Sigmoid colon (tissue), 4 donors: ENCODE measurements around the gene MGST3.

ENCODE experiments used
- POLR2A ChIP-seq, 2 donors: fragments of 450-650 bp; IDR thresholded peaks; one replicate each; pipeline ENCODE4 v1.6.1; 2016; ENCODE audit warnings: antibody characterized with exemption in 2 of 2, mild to moderate bottlenecking in 2 of 2, moderate library complexity in 2 of 2
- POLR2AphosphoS5 ChIP-seq, 4 donors: sonication (generic); formaldehyde crosslinking; IDR thresholded peaks; one replicate each; pipeline ENCODE4 v1.6.1; 2017; ENCODE audit warnings: antibody characterized with exemption in 4 of 4
- TF ChIP-seq, protein P1 (sequence below), 4 experiments: fragments of 450-650 bp in 3 of 4; fragments of 200-600 bp in 1 of 4; IDR thresholded peaks; one replicate each; pipeline ENCODE4 v1.5.1; 2016 to 2019; ENCODE audit warnings: antibody characterized with exemption in 4 of 4, mild to moderate bottlenecking in 3 of 4, moderate library complexity in 2 of 4

DNA sequence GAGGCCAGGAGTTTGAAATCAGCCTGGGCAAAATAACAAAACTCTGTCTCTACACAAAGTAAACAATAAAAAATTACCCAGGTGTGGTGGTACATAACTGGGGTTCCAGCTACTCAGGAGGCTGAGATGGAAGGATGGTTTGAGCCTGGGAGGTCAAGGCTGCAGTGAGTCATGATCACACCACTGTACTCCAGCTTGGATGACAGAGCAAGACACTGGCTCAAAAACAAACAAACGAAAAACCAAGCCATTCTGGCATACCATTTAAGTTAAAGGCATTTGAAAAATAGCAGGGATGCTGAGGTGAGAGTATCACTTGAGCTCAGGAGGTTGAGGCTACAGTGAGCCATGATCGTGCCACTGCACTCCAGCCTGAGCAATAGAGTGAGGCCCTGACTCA, 72.6 kb downstream of the MGST3 start:
- TF ChIP-seq, protein P1, sequence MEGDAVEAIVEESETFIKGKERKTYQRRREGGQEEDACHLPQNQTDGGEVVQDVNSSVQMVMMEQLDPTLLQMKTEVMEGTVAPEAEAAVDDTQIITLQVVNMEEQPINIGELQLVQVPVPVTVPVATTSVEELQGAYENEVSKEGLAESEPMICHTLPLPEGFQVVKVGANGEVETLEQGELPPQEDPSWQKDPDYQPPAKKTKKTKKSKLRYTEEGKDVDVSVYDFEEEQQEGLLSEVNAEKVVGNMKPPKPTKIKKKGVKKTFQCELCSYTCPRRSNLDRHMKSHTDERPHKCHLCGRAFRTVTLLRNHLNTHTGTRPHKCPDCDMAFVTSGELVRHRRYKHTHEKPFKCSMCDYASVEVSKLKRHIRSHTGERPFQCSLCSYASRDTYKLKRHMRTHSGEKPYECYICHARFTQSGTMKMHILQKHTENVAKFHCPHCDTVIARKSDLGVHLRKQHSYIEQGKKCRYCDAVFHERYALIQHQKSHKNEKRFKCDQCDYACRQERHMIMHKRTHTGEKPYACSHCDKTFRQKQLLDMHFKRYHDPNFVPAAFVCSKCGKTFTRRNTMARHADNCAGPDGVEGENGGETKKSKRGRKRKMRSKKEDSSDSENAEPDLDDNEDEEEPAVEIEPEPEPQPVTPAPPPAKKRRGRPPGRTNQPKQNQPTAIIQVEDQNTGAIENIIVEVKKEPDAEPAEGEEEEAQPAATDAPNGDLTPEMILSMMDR (IDR thresholded peaks at IDR 0.05) = no peak
- no peak for TF ChIP-seq POLR2A (IDR thresholded peaks at IDR 0.05)
- no peak for TF ChIP-seq POLR2AphosphoS5 (IDR thresholded peaks at IDR 0.05)
